HCEC 1CT (cell line): Measurements from ENCODE around the gene ACAN.
A peak's percentile ranks its signal among the peaks of the same experiment; 100 is the strongest.

ENCODE experiments used
- DNase-seq: peaks from one replicate; pipeline ENCODE4 v3.0.0-alpha.2; 2017

Gene ACAN

GRCh38 chr15:88844749-88845386, 41.6 kb downstream of the ACAN start:
- no peak for DNase-seq

DNA sequence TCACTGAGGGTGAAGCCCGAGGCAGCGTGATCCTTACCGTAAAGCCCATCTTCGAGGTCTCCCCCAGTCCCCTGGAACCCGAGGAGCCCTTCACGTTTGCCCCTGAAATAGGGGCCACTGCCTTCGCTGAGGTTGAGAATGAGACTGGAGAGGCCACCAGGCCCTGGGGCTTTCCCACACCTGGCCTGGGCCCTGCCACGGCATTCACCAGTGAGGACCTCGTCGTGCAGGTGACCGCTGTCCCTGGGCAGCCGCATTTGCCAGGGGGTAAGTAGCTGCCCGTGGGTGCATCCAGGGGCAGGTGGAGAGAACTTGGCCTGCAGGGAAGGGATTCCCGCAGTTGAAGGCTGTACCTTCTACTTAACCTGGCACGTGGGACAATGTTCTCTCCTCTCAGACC, 42.4 kb downstream of the ACAN start:
- no peak for DNase-seq

DNA sequence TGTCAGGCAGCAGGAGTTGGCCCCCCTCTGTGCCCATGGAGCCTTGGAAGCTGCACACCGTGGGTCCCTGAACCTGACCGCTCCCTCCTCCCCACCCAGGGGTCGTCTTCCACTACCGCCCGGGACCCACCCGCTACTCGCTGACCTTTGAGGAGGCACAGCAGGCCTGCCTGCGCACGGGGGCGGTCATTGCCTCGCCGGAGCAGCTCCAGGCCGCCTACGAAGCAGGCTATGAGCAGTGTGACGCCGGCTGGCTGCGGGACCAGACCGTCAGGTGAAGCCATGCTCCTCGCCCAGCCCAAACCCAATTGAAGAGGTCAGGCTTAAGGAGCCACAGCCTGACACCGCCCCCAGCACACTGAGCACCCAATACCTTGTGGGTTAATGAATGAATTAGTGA, 43.9 kb downstream of the ACAN start:
- DNase-seq: no peak

GRCh38 chr15:88848203-88848602, 45.0 kb downstream of the ACAN start:
- no peak for DNase-seq

DNA sequence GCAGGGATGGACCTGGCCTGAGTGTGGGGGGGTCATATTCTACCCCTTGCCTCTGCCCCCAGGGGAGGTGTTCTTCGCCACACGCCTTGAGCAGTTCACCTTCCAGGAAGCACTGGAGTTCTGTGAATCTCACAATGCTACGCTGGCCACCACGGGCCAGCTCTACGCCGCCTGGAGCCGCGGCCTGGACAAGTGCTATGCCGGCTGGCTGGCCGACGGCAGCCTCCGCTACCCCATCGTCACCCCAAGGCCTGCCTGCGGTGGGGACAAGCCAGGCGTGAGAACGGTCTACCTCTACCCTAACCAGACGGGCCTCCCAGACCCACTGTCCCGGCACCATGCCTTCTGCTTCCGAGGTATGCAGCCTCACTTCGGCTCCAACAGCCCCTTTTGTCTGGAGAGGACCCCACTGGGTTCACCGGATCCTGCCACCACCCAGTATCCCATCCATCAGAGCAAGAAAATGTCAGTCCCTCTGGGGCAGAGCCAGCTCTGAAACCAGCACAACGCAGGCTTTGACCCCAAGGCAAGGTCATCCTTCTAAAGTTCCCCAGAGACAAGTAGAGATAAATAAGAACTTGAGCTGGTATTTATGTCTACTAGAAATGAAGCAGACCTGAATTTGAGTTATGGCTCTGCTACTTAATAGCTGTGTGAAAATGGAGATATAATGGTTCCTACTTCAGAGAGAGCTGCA, 46.3 kb downstream of the ACAN start:
- DNase-seq: no peak

GRCh38 chr15:88852476-88852875, 49.2 kb downstream of the ACAN start:
- no peak for DNase-seq

DNA sequence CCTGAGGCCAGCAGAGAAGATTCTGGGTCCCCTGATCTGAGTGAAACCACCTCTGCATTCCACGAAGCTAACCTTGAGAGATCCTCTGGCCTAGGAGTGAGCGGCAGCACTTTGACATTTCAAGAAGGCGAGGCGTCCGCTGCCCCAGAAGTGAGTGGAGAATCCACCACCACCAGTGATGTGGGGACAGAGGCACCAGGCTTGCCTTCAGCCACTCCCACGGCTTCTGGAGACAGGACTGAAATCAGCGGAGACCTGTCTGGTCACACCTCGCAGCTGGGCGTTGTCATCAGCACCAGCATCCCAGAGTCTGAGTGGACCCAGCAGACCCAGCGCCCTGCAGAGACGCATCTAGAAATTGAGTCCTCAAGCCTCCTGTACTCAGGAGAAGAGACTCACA, 55.7 kb downstream of the ACAN start:
- no peak for DNase-seq

DNA sequence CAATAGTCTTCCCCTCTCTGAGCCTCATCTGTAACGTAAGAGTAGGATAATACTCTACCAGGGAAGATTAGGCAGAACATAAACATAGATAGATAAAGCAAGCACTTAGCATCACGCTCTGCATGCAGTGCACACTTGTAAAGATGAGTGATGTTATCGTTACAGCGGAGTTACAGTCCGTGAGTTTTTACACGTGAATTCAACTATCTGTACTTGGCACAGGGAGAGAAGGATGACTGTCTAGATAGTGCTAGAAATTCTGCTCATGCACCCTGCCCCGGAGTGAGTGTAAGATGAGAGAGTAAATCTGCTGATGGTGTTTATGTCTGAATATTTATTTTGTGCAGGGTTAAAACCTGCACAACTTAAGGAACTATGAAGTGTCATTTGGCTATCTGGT, 56.3 kb downstream of the ACAN start:
- DNase-seq: no peak

GRCh38 chr15:88860212-88860611, 57.0 kb downstream of the ACAN start:
- no peak for DNase-seq

DNA sequence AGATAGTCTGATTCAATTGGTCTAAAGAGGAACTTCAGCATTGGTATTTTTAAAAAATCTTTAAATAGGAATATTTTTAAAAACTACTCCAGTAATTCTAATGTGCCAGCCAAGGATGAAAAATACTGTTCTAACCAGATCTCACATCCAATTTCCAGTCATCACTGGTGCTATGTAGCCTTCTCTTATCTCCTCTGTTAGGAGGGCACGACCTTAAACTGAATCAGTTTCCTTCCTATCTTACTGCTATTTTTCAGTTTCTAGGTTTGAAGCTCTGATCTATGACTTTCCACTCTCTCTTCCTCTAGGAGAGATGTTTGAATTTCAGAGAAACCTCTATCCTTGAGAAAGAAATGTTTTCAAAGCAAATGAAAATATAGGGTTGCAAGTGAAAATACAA, 60.2 kb downstream of the ACAN start:
- no peak for DNase-seq

GRCh38 chr15:88864861-88865497, 61.7 kb downstream of the ACAN start:
- DNase-seq: no peak

GRCh38 chr15:88865498-88866099, 62.4 kb downstream of the ACAN start:
- no peak for DNase-seq

DNA sequence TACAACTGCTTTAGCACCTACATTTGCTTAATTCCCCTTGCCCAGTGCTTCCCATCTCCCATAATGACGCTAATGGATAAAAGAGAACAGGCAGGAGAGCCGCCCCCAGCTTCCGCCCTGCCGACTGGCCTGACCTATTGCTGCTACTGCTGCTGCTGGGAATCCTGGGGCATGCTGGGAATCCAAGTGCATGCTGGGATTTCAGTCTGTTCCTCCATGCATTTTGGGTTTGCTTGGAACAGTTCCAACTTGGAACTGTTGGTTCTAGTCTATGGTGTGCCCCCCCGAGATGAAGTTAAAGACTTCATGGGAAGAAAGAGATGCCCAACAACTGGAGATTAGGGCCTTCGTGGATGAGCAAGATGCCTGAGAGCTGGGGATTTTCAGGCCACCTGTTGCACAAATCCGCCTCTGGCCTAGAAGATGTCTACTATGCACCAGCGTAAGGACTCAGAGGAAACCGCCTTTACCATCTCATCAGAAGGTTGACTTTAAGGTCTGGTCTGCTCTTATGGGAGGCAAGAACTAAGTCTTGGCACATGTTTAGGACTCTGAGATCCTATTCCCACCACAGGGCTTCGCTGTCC, 63.2 kb downstream of the ACAN start:
- no peak for DNase-seq

GRCh38 chr15:88871313-88871712, 68.1 kb downstream of the ACAN start:
- no peak for DNase-seq

GRCh38 chr15:88872106-88872505, 68.9 kb downstream of the ACAN start:
- no peak for DNase-seq

- no peak for DNase-seq
These were observed 69.5 kb downstream of the ACAN start for GRCh38 chr15:88872706-88873105.

DNA sequence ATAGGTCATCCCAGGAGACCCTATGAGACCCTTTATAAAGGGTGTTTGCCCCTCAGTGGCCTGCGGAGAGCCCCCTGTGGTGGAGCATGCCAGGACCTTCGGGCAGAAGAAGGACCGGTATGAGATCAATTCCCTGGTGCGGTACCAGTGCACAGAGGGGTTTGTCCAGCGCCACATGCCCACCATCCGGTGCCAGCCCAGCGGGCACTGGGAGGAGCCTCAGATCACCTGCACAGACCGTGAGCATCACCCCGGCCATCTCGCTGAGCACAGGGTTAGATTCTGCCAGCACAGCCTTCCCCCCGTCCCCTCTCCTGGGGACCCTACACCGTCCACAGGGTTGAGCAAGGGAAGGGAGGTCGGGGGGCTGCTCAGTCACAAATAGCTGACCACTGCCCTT, 70.5 kb downstream of the ACAN start:
- DNase-seq: no peak

- DNase-seq: no peak
These were observed 71.0 kb downstream of the ACAN start for GRCh38 chr15:88874275-88874674.

DNA sequence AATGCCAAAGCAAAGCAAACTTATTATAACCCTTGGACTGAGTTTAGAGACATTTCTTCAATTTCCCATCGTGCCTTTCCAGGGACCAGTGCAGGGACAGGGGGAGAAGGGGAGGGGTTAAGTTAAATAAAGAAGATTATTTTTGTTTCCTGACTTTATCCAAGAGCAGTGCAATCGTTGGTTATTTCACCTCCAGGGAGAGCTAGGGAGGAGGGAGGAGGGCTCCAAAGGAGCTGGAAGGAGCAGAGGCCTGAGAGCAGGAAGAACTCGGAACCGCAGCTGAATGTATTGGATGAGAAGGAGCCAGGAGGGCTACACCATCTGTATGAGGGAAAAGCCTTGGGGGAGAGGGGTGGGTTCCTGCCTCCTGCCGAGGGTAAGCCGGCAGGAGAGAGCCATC, 71.4 kb downstream of the ACAN start:
- DNase-seq: no peak

GRCh38 chr15:88876573-88876972, 73.3 kb downstream of the ACAN start:
- no peak for DNase-seq

DNA sequence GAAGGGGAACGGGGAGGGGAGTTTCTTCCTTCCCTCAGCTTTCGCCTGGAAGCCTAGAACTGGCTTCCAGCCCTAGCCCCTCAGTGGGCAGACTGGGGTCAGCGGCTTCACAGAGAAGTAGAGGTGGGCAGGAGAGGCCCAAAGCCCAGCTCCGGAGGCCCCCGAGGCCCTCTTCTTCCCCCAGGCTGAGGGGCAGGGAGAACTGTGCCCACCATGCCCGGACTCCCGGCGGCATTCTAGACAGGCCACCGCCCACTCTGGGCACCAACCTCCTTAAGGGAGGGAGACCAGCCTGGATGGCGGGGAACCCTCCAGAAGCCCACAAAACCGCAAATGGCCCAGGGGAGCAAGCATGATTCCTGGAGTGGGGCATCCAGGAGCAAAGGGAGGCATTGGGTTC, 74.2 kb downstream of the ACAN start:
- DNase-seq: no peak

GRCh38 chr15:88877906-88878305, 74.7 kb downstream of the ACAN start:
- DNase-seq: no peak

DNA sequence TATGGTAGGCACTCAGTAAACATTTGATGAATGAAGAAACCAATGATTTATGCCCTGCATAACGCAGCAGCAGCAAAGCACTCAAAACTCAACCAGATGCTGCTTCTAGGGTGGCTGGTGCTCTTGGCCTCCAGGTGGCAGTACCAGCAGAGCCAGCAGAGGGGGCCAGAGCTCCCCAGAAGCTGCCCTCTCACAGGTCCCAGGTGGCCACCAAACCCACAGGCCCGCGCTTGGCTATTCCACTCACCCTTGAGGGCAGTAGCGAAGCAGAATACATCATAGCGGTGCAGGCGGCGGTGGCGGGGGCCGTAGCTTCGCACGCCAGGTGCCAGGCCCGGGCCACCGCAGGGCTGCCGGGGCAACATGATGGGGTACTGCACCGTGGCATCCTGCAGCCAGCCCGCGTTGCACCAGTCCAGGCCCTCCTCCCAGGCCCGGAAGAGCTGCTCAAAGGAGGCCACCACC, 75.5 kb downstream of the ACAN start:
- DNase-seq: peak; percentile 39
